Stimulated activated CD4-positive, alpha-beta T cell treated with anti-CD3 and anti-CD28 coated beads, Interleukin-2, amount 100 ng/mL, for 48 hours (primary cell): ENCODE results near the gene TMC7.
"Not testable (repeated sequence)": the region's sequence is repeated elsewhere in the genome, so short reads cannot be mapped to it uniquely, and the experiment has no call there.

ENCODE experiments used
- DNase-seq, 2 donors: peaks; one replicate each; pipeline ENCODE4 v3.0.0-alpha.2; 2020

Gene TMC7

DNA sequence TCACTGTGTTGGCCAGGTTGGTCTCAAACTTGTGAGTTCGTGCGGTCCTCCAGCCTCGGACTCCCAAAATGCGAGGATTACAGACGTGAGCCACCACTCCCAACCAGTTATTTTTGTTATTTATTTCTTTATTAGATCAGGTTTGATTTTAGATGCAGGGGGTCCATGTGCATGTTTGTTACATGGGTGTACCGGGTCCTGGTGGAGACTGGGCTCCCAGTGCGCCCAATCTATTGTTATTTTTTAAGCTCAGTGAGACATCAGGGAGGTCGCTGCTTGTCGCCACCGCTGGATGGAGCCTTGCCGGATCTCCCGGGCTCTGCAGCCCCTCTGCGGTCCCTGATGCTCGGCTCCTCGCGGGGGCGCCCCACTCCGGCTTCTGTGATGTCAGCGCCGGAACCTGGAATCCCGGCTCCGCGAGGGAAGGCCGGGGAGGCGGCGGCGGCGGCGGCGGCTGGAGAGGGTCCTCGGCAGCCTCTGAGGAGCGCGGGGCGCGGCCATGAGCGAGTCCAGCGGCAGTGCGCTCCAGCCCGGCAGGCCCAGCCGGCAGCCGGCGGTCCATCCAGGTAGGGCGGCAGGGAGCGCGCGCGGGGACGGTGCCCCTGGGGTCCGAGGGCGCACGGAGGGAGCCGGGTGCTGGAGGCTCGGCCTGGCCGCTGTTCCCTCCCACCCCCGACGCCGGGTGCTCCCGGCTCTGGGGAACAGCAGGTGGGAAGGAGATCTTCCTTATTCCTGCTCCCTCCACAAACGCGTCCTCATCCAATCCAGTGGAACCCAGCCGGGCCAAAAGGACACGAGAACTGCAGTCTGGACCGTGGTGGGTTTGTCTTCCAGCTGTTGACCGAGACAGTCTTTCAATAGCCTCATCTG, at the start of gene TMC7:
Gene TMC7 (plus strand): TSS at position 370 of the 870 bp plus-strand sequence. CDS start 130 bp downstream, at position 500.
- DNase-seq, result peak in 1 of 2 donors; percentile 13

GRCh38 chr16:18936727-18937340, 46.9 kb upstream of the TMC7 start:
- no peak for DNase-seq

DNA sequence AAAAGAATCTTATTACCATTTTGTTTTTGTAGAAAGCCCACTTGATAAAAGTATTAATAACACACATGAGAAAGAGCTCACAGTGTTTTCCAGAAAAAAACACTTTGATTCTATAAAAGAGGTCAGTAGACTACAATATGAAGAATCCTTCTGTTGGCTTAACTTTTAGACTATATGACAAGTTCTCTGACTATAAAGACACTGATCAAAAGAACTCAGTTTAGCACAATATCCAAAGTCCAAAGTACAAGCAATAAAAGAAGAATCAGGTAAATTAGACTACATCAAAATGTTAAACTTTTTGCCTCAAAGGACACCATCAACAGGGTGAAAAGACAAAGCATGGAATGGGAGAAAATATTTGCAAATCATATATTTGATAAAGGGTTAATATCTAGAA, 46.3 kb upstream of the TMC7 start:
- no peak for DNase-seq

GRCh38 chr16:18938986-18939385, 44.7 kb upstream of the TMC7 start:
- DNase-seq, result no peak

- no peak for DNase-seq
These were observed 42.3 kb upstream of the TMC7 start for GRCh38 chr16:18941471-18941870.

DNA sequence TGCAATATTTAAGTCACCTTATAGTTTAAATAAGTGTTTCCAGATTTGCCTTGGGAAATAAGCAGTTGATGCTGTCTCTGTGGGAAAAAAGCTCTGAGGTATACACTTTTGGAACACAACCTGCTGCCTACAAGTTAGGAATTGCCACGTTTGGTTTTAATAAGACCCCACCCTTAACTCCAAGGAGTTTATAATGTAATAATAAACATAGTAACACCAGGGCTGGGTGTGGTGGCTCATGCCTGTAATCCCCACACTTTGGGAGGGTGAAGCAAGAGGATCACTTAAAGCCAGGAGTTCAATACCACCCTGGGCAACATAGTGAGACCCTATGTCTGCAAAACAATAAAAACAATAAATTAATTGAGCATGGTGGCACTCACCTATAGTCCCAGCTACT, 41.7 kb upstream of the TMC7 start:
- DNase-seq, result no peak

- no peak for DNase-seq
These were observed 40.3 kb upstream of the TMC7 start for GRCh38 chr16:18943414-18943813.

DNA sequence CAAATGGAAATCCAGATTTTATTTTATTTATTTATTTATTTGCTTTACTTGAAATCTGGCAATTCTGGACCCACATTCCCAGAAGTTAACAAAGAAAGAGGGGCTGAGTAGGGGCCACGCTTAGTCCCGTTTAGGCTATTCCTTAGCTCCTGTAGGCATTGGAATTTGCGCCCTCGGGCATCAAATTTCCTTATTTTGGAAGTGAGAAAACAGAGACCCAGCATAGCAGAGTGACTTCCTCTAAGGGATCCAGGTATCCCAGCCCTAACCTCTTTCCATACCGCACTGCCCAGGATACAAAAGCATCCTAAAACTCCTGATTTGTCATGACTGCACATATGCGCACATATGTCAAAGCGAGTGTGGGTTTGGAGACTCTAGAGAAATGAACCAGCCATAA, 38.5 kb upstream of the TMC7 start:
- DNase-seq, result no peak

GRCh38 chr16:18948372-18949020, 35.2 kb upstream of the TMC7 start:
- no peak for DNase-seq

DNA sequence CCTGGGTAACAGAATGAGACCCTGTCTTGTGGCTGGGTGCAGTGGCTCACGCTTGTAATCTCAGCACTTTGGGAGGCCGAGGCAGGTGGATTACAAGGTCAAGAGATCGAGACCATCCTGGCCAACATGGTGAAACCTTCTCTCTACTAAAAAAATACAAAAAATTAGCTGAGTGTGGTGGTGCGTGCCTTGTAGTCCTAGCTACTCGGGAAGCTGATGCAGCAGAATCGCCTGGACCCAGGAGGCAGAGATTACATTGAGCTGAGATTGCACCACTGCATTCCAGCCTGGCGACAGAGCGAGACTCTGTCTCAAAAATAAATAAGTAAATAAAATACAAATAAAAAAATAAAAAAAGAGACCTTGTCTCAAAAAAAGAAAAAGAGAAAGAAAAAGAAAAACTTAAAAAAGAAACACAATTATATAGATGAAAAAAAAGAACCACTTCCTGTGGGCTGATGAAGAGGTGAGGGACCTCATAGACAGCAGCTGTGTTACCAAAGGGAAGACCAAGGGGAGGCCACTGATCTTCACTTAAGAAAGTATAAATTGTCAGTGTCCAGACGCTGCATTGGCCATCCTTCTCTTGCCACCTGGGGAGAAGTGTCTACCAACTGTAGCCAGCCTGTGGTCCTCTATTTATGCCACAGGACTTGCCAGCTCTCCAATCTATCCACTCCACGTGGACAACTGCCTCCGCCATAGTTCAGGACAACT, 33.1 kb upstream of the TMC7 start:
- no peak for DNase-seq

DNA sequence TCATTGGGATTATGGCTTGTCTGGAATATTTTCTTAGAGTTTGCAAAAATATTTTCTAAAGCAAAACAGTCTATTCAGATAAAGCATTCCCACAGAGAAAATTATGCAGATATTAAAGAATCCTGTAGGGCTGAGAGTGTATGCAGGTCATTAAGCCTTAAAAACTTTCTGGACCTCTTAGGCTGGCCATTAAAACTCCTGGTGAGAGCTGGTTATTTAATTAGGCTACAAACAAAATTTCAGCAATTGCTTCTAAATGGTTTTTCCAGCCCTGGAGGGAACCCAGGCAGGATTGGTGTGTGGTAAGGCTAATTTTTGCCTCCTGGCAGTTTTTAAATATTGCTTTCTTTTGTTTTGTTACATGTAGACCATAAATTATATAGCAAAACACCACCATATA, 30.2 kb upstream of the TMC7 start:
- DNase-seq, result no peak

- peak in 1 of 2 donors; percentile 9 for DNase-seq
These were observed 27.7 kb upstream of the TMC7 start for GRCh38 chr16:18955874-18956580.

DNA sequence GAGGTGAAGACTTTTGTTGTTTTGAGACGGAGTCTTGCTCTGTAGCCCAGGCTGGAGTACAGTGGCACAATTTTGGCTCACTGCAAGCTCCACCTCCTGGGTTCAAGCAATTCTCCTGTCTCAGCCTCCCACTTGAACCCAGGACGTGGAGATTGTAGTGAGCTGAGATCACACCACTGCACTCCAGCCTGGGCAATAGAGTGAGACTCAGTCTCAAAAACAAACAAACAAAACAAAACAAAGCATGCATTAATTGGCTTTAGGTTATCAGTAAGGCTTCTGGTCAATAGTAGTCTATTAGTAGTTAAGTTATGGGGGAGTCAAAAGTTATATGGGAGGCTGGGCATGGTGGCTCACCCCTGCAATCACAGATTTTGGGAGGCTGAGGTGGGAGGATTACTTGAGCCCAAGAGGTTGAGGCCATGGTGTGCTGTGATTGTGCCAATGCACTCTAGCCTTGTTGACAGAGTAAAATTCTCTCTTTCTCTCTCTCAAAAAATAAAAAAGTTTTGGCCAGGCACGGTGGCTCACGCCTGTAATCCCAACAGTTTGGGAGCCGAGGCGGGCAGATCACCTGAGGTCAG, 27.0 kb upstream of the TMC7 start:
- not testable (repeated sequence) for DNase-seq

- no peak for DNase-seq
These were observed 25.1 kb upstream of the TMC7 start for GRCh38 chr16:18958621-18959029.

- DNase-seq, result no peak
These were observed 24.7 kb upstream of the TMC7 start for GRCh38 chr16:18959031-18959505.

DNA sequence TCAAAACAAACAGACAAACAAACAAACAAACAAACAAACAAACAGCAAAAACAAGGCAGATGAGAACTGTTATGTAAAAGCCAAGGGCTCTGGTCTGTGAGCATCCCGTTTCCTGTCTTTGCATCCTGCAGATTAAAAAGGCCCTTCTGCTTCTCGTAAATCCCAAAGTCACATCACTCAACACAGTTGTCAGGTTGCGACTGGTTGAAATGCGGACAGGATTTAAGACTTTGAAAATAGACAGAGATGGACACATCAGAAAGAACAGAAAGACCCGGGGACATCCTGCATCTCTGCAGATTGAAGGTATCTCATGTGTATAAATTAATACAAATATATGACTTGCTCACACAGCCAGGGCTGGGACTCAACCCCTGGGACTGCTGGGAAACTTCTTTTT, 18.2 kb upstream of the TMC7 start:
- DNase-seq, result no peak

DNA sequence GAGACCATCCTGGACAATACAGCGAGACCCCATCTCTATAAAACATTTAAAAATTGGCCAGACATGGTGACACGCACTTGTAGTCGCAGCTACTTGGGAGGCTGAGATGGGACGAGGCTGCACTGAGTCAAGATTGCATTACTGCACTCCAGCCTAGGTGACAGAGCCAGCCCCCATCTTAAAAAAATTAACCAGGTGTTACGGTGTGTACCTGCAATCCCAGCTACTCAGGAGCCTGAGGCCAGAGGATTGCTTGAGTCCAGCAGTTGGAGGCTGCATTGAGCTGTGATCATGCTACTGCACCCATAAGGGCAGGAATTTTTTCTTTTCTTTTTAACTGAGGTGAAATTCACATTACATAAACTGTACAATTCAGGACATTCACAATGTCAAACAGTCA, 16.9 kb upstream of the TMC7 start:
- DNase-seq, result no peak

- DNase-seq, result peak; percentile 78 to 83
These were observed 14.5 kb upstream of the TMC7 start for GRCh38 chr16:18969050-18969854.

DNA sequence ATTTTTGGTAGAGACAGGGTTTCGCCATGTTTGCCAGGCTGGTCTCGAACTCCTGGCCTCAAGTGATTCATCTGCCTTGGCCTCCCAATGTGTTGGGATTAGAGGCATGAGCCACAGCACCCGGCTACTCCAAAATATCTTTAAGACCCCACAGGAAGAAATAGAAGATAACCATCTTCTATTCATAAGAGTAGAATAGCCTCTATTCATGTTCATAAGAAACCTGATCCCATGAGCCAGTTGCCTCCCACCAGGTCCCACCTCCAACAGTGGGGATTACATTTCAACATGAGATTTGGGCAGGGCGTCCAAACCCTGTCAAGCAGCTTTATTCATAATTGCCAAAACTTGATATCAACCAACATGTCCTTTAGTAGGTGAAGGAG, 13.9 kb upstream of the TMC7 start:
- DNase-seq, result no peak

DNA sequence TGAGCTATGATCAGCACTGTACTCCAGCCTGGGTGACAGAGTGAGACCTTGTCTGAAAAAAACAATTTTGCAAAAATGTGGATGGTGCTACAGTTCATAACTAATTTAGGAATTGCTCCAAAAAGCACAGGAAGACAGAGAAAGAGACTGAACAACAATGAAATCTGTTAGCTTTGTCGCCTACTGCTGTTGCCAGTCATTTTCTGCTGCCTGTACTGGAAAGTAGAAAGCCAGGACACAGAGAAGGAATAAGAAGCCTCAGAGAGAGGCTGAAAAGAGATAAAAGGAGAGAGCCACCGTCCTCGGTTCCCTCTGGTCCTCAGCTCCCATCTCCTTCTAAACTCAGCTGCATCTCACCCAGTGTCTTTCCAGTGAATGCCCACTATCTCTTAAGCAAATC, 8.6 kb upstream of the TMC7 start:
- no peak for DNase-seq

- no peak for DNase-seq
These were observed 3.8 kb upstream of the TMC7 start for GRCh38 chr16:18979936-18980335.
